Osteoblast (primary cell): Measurements from ENCODE around the gene PFN3. TPM values are rescaled to one million over a fixed set of nuclear protein-coding genes. Genes with fewer than 3 reads are reported as not detected.
A peak's percentile ranks its signal among the peaks of the same experiment; 100 is the strongest.

ENCODE experiments used
- DNase-seq: peaks from one replicate; pipeline ENCODE4 v3.0.0; 2011; ENCODE audit warnings: low spot score, mixed read lengths; ENCODE audit not compliant: insufficient read length; ENCODE audit errors: missing footprints
- H2AFZ ChIP-seq: 2 replicates; pipeline ENCODE4 v1.6.0; 2011; ENCODE audit warnings: mild to moderate bottlenecking, low read length
- H3K27ac ChIP-seq: 2 replicates; pipeline ENCODE4 v1.5.1; 2011; ENCODE audit warnings: mild to moderate bottlenecking, low read depth, low read length, moderate library complexity
- H3K27me3 ChIP-seq: 2 replicates; pipeline ENCODE4 v1.6.0; 2012; ENCODE audit warnings: mild to moderate bottlenecking, control low read depth, inconsistent platforms, low read length, moderate library complexity; ENCODE audit not compliant: insufficient read depth
- H3K36me3 ChIP-seq: 2 replicates; pipeline ENCODE4 v1.5.1; 2011; ENCODE audit warnings: mild to moderate bottlenecking, low read length, control low read depth, moderate library complexity; ENCODE audit not compliant: insufficient read depth
- H3K4me1 ChIP-seq: 2 replicates; pipeline ENCODE4 v1.5.1; 2011; ENCODE audit warnings: mild to moderate bottlenecking, low read length, control low read depth, moderate library complexity; ENCODE audit not compliant: insufficient read depth
- H3K4me2 ChIP-seq: 2 replicates; pipeline ENCODE4 v1.6.0; 2011; ENCODE audit warnings: mild to moderate bottlenecking, low read length; ENCODE audit not compliant: insufficient read depth
- H3K4me3 ChIP-seq: fragments of 200-600 bp; sonication (generic); 3 replicates; pipeline ENCODE4 v1.5.1; 2012; ENCODE audit warnings: mild to moderate bottlenecking, low read length, inconsistent platforms; ENCODE audit not compliant: insufficient read depth
- H3K79me2 ChIP-seq: 2 replicates; pipeline ENCODE4 v1.6.0; 2012; ENCODE audit warnings: mild to moderate bottlenecking, low read length, control low read depth, inconsistent platforms; ENCODE audit not compliant: insufficient read depth
- H3K9me3 ChIP-seq: 2 replicates; pipeline ENCODE4 v1.5.1; 2011; ENCODE audit warnings: low read depth, low read length, control low read depth
- H4K20me1 ChIP-seq: 2 replicates; pipeline ENCODE4 v1.6.0; 2012; ENCODE audit warnings: mild to moderate bottlenecking, low read length, control low read depth; ENCODE audit not compliant: insufficient read depth
- CTCF ChIP-seq: IDR thresholded peaks from 2 replicates; pipeline ENCODE4 v1.5.1; 2011; ENCODE audit warnings: mild to moderate bottlenecking, low read depth, low read length, moderate library complexity; ENCODE audit errors: extremely low read depth
- total RNA-seq: library from RNA; depleted of rRNA; stranded (reverse); fragments of >200 nt; gene quantifications from 2 replicates; pipeline ENCODE4 v1.2.3, GENCODE V29; 2012

Gene PFN3
- total RNA-seq, 1 donor = not detected

DNA sequence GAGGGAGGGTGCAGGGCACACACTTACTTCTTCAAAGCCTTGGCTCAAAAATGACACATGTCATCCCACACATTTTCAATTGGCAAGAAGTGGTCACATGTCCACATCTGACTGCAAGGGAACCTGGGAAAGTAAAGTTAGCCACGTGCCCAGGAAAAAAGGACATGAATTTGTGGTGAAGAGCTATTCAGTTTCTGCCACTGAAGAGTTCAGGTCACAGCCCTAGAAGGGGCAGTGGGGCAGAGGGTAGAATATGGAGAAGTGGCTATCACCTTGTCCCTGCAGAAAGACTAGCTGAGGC is 44.6 kb downstream of the PFN3 start:
- Histone ChIP-seq H3K4me1 (peaks cover 11% of the 10 kb centered on the region), H3K27me3 (peaks cover 10% of the 10 kb centered on the region), H3K9me3 (no peaks in the 10 kb centered on the region), H3K4me2 (no peak overlapping the region), H3K4me3 (no peak overlapping the region), H3K36me3 (no peaks in the 10 kb centered on the region), H3K27ac (no peak overlapping the region), H2AFZ (no peak overlapping the region), H3K79me2 (peaks cover 6% of the 10 kb centered on the region), H4K20me1 (no peaks in the 10 kb centered on the region)
- DNase-seq = peak; percentile 51
- no peak for TF ChIP-seq CTCF

GRCh38 chr5:177355162-177355867 is 45.1 kb downstream of the PFN3 start:
- no peak for DNase-seq
- no peaks in the 10 kb centered on the region for H3K9me3 ChIP-seq
- H3K27ac ChIP-seq = no peak overlapping the region
- no peak for TF ChIP-seq CTCF
- H4K20me1 ChIP-seq = no peaks in the 10 kb centered on the region
- peaks cover 10% of the 10 kb centered on the region for H3K27me3 ChIP-seq
- no peak overlapping the region for H2AFZ ChIP-seq
- no peak overlapping the region for H3K4me3 ChIP-seq
- no peaks in the 10 kb centered on the region for H3K36me3 ChIP-seq
- H3K79me2 ChIP-seq = peaks cover 11% of the 10 kb centered on the region
- peaks cover 16% of the 10 kb centered on the region for H3K4me1 ChIP-seq
- no peak overlapping the region for H3K4me2 ChIP-seq

DNA sequence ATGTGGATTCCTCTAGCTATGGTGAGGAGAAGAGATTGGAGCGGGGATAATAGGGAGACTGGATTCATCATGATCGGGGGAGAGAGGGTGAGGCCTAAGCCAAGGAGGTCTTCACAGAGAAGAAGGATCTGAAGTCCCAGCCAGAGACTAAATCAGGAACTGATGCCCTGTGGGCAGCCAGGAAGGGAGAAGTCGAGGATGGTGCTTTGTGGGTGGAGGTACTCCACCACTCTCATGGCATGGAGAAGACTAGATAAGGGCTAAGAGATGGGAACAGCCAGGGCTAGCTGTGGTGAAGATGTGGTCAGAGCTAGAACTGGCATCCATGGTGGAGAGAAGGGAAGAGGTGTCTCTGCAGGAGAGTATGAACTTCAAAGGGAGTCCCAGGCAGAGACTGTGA is 45.8 kb downstream of the PFN3 start:
- no peaks in the 10 kb centered on the region for H3K9me3 ChIP-seq
- no peak for TF ChIP-seq CTCF
- no peak overlapping the region for H3K27ac ChIP-seq
- peaks cover 17% of the 10 kb centered on the region for H3K79me2 ChIP-seq
- H2AFZ ChIP-seq = no peak overlapping the region
- H3K4me3 ChIP-seq = no peak overlapping the region
- H3K4me1 ChIP-seq = peaks cover 22% of the 10 kb centered on the region
- DNase-seq = peak; percentile 86
- no peaks in the 10 kb centered on the region for H4K20me1 ChIP-seq
- H3K4me2 ChIP-seq = no peak overlapping the region
- no peaks in the 10 kb centered on the region for H3K36me3 ChIP-seq
- H3K27me3 ChIP-seq = peaks cover 10% of the 10 kb centered on the region

DNA sequence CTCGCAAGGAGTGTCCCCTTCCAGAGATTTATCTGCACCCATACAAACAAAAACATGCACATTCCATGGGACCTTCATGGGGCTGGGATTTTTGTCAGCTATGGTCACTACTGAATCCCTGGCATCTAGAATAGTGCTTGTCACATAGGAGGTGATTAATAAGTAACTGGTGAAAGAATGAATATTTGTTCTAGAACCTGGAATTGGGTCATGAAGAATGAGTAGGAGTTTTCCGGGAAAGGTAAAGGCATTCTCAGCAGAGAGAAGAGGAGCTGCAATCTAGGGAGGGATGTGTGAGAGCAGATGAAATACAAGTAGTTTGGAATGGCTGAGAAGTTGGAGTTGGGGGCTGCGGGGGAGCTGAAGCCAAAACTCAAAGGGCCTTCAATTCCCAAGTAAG is 46.2 kb downstream of the PFN3 start:
- Histone ChIP-seq H2AFZ (no peak overlapping the region), H3K27ac (no peak overlapping the region), H4K20me1 (no peaks in the 10 kb centered on the region), H3K4me1 (peaks cover 23% of the 10 kb centered on the region), H3K4me3 (no peak overlapping the region), H3K36me3 (no peaks in the 10 kb centered on the region), H3K9me3 (no peaks in the 10 kb centered on the region), H3K4me2 (no peak overlapping the region), H3K27me3 (peaks cover 10% of the 10 kb centered on the region), H3K79me2 (peaks cover 21% of the 10 kb centered on the region)
- DNase-seq = no peak
- no peak for TF ChIP-seq CTCF
